HG03469 (cell line): ENCODE results near the gene KCNAB1.
"Not testable (repeated sequence)": the region's sequence is repeated elsewhere in the genome, so short reads cannot be mapped to it uniquely, and the experiment has no call there.

Experiments
- ATAC-seq: cut with Tn5 transposase; IDR thresholded peaks from one replicate; pipeline ENCODE4 v1.9.1; 2021; ENCODE audit warnings: mild to moderate bottlenecking, moderate library complexity, moderate number of reproducible peaks; ENCODE audit not compliant: unreplicated experiment

The KCNAB1 gene

GRCh38 chr3:156174229-156174847 is 54.0 kb downstream of the KCNAB1 start:
- ATAC-seq, result no peak

GRCh38 chr3:156175570-156175969 is 55.2 kb downstream of the KCNAB1 start:
- ATAC-seq, result no peak

DNA sequence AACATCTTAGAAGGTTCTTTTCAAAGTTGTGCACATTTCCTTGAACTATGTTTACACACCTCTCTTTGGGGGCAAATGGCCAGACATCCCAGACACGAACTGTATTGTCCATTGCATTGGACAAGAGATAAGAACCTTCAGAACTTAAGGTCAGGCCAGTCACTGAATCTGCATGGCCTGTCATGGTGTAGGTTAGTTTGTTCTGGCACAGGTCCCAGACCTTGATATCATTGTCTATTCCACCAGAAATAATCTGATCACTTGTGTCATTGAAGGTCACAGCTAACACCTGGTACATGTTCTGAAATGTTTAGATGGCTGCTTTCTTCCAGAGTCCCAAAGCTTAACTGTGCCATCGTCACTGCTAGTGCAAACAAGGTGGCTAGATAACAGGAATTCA is 55.7 kb downstream of the KCNAB1 start:
- no peak for ATAC-seq

GRCh38 chr3:156176629-156177210 is 56.3 kb downstream of the KCNAB1 start:
- ATAC-seq, result no peak

DNA sequence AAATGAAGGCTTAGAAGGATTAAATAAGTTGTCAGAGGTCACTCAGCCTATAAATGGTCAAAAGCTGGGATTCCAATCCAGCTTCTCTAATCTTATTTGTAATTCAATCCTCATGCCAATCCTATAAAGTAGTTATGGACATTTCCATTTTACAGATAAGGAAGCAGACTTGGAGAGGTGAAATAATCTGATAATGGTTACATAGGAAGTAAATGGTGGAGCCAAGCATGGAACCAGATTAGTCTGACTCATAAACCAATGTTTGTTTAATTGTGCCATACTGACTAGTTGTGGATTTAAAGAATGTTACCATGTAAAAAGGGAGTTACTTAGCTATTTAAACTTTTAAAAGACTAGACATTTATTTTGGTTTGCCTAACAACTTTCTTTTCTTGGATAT is 59.7 kb downstream of the KCNAB1 start:
- ATAC-seq, result no peak

DNA sequence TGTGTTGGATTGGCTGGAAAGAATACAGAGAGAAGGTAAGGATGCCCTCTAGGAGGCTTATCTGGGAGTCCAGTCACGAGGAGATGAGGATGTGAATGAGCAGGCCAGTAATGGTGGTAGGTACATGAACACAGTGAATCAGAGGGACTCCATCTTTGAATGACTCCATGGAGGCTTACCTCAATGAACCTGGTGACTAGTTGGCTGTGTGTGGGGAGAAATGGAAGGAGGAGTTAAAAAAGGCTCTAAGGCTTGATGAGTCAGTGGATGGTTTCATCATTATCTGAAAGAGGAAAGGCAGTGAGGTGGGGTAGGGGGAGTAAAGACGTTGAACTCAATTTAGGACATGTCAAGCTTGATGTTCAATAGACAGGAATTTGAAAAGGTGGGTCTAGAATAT is 61.1 kb downstream of the KCNAB1 start:
- ATAC-seq, result no peak

GRCh38 chr3:156183396-156183795 is 63.0 kb downstream of the KCNAB1 start:
- ATAC-seq, result no peak

DNA sequence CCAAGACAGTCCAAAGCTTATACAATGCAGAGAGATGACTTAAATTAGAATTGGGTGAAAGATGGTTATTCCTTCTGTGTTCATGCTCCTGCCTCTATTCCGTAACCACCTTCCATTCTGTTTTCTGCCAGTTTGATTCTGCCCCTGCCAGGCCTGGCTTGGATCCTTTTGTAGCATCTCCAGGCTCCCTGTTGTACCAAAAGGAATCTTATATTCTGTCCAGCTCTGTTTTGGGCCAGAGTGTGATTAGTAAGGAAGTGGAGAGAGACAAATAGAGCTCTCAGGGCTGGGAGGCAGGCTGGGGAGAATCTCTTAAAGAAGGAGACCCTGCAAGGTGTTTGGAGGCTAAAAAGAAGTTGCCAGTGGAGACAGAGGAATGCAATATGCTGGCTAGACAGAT is 63.8 kb downstream of the KCNAB1 start:
- ATAC-seq, result no peak

GRCh38 chr3:156187146-156187769 is 66.9 kb downstream of the KCNAB1 start:
- ATAC-seq, result no peak

DNA sequence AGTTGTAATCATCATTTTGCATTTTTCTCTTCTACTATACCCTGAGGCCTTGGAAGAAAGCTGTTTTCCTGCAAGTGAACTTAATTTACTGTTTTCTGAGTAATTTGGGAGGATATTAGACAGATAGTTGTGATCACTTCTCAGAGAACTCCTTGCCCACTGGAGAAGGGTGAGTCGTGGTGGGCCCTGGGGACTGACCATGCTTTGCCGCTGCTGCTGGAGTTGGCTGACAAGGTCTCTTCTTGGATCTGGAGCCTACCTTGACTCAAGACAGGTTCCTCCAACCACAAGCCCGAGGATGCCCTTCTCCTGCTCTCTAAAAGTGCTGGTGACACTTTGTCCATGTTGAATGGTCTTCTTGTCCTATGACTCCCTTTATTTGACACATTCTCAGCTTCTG is 68.4 kb downstream of the KCNAB1 start:
- no peak for ATAC-seq

GRCh38 chr3:156189927-156190326 is 69.5 kb downstream of the KCNAB1 start:
- ATAC-seq, result no peak

- ATAC-seq, result not testable (repeated sequence)
Measured at GRCh38 chr3:156194945-156195344, 74.6 kb downstream of the KCNAB1 start.

DNA sequence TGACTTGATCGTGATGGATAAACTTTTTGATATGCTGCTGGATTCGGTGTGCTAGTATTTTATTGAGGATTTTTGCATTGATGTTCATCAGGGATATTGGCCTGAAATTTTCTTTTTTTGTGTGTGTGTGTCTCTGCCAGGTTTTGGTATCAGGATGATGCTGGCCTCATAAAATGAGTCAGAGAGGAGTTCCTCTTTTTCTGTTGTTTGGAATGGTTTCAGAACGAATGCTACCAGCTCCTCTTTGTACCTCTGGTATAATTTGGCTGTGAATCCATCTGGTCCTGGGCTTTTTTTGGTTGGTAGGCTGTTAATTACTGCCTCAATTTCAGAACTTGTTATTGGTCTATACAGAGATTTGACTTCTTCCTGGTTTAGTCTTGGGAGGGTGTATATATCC is 76.8 kb downstream of the KCNAB1 start:
- ATAC-seq, result not testable (repeated sequence)

DNA sequence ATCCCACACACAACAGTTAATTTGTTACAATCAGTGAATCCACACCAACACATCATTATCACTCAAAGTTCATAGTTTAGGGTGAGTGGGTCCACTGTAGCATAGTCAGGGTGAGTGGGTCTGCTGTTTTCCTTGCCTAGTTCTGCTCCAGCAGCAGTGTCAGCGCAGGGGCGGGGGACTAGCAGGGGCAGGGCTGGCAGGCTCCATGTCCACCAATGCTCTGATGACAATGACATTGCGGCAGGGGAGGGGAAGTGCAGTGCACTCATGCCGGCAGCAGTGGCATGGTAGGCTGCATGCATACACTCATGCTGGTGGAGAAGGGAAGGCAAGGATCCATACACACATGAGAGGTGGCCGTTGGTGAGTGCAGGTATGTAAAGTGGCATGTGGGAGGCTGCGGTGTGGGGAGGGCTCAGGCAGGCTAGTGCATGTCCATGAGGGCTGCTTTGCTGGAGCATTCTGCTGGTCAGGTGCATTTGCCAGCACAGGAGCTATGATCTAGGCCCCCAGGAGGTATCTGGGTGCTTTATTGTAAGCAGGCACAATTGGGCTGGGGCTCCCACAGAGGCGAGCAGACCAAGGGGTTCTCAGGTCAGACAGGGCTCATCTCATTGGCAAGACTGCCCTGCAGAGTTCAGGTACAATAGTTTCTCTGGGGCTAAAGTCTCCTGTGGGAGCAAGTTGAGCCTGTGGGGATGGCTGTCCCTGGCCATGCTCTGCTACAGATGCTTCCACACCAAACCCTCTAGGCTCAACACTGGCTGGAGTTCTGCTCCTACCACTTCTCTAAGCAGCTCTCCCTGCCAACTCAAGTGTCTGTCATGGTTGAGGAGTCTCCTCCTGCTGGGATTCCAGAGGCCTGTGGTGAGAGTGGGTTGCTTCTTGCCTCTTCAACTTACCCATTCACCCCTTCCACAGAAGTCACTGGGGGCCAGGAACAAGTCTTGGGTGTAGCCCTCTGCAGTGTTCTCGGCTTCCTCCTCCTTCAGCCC is 81.3 kb downstream of the KCNAB1 start:
- no peak for ATAC-seq

DNA sequence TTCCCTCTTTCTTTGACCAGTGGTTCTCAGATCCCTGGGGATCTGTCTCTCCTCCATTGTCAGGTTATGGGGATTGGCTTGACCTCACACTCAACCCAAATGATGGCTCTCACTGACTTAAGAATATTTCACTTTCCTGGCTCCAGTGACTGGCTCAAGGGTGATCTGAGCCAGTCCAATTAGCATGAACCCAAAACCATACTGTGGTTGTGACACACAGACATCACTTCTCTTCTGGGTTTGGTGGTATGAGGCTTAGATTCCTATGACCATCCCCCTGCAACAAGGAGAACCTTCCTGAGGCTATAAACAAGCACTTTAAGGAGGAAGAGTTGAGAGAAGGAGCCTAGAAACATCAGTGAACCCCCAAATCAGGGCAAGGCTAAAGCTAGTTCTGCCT is 85.8 kb downstream of the KCNAB1 start:
- no peak for ATAC-seq

- no peak for ATAC-seq
Measured at GRCh38 chr3:156207802-156208685, 87.7 kb downstream of the KCNAB1 start.

DNA sequence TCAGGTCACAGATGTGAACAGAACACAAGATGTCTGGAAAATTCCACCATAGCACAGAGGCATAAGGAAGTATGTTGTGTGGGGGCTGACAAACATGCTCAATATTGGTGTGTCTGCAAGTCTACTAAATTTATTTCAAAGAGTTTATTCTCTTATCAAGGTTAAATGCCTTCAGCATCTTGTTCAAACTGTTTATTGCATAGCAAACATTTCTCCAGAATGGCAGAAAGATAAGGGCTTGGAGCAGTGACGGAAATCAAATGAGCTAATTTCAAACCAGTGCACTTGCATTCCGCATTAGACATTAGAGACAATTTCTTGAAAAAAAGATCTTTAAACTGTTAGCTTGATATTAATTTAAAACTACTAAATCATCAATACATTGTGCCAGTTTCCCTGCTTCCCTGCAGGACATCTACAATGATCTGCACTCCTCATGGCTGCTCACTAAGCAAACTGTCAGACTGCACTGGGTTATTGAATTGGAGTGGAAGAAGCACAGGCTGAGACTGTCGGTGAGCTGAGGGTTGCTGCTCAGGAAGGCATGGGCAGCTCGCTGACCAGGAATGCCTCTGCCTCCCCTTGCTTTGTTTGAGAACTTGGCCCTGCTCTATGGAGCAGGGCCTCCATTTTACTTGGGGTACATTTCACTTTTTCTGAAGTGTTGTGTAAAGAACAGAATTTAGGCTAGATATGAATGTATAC is 89.4 kb downstream of the KCNAB1 start:
- ATAC-seq, result no peak

DNA sequence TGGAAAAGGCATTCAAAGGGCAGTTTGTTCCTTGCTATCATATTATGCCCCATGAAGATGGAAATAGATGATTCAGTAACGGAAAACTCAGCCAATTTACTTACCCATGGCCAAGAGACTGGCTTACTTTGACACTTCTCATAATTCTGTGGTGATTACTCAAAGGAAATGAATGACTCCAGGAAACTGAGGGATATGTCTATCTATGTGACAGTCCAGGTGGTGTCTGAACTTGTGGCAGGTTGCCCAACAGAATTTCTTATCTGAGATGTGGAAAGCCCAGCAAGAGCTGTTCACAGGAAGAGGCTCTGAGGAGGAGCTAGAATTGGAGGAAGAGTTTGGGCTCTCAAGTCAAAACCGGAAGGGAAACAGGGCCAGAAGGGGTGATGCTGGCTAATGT is 91.2 kb downstream of the KCNAB1 start:
- no peak for ATAC-seq

- ATAC-seq, result no peak
Measured at GRCh38 chr3:156214676-156215075, 94.3 kb downstream of the KCNAB1 start.

- ATAC-seq, result no peak
Measured at GRCh38 chr3:156215751-156216150, 95.4 kb downstream of the KCNAB1 start.
